HEK293T (cell line): ENCODE measurements around the gene GSTT2B.
"Not testable (repeated sequence)": the region's sequence is repeated elsewhere in the genome, so short reads cannot be mapped to it uniquely, and the experiment has no call there.

Source experiments
- ARNT ChIP-seq: fragments of 450-650 bp; IDR thresholded peaks from 2 replicates; pipeline ENCODE4 v1.6.1; 2017; ENCODE audit warnings: mild to moderate bottlenecking
- BHLHE40 ChIP-seq: fragments of 450-650 bp; IDR thresholded peaks from 2 replicates; pipeline ENCODE4 v1.6.1; 2016; ENCODE audit warnings: mild to moderate bottlenecking, moderate library complexity, borderline replicate concordance
- CTBP1 ChIP-seq: fragments of 450-650 bp; IDR thresholded peaks from 2 replicates; pipeline ENCODE4 v1.6.1; 2016; ENCODE audit warnings: borderline replicate concordance
- ELF4 ChIP-seq: fragments of 450-650 bp; IDR thresholded peaks from 2 replicates; pipeline ENCODE4 v1.6.1; 2017; ENCODE audit warnings: antibody characterized with exemption
- FOXA1 ChIP-seq: fragments of 450-650 bp; IDR thresholded peaks from 2 replicates; pipeline ENCODE4 v1.6.1; 2016; ENCODE audit warnings: mild to moderate bottlenecking
- FOXM1 ChIP-seq: fragments of 450-650 bp; IDR thresholded peaks from 2 replicates; pipeline ENCODE4 v1.6.1; 2017; ENCODE audit warnings: mild to moderate bottlenecking, borderline replicate concordance
- HDGF ChIP-seq: fragments of 450-650 bp; IDR thresholded peaks from 2 replicates; pipeline ENCODE4 v1.6.1; 2017; ENCODE audit warnings: antibody characterized with exemption, borderline replicate concordance
- L3MBTL2 ChIP-seq: fragments of 450-650 bp; conservative IDR thresholded peaks from 2 replicates; pipeline ENCODE4 v1.6.1; 2016; ENCODE audit warnings: mild to moderate bottlenecking
- LEF1 ChIP-seq: fragments of 450-650 bp; IDR thresholded peaks from 2 replicates; pipeline ENCODE4 v1.6.1; 2017; ENCODE audit warnings: mild to moderate bottlenecking, borderline replicate concordance
- NFRKB ChIP-seq: fragments of 450-650 bp; IDR thresholded peaks from 2 replicates; pipeline ENCODE4 v1.6.1; 2016; ENCODE audit warnings: mild to moderate bottlenecking, moderate library complexity
- SP1 ChIP-seq: fragments of 450-650 bp; IDR thresholded peaks from 2 replicates; pipeline ENCODE4 v1.6.1; 2017
- SUZ12 ChIP-seq: fragments of 450-650 bp; IDR thresholded peaks from 2 replicates; pipeline ENCODE4 v1.6.1; 2016; ENCODE audit warnings: mild to moderate bottlenecking
- ZNF384 ChIP-seq: fragments of 450-650 bp; IDR thresholded peaks from 2 replicates; pipeline ENCODE4 v1.6.1; 2016

GRCh38 chr22:23920267-23920611 lies 40.8 kb downstream of the GSTT2B start:
- TF ChIP-seq SP1, ELF4, FOXM1, BHLHE40, FOXA1, SUZ12, L3MBTL2, HDGF, ARNT, LEF1, ZNF384, NFRKB, CTBP1: not testable (repeated sequence)
